Endodermal cell (in vitro differentiated cells): ENCODE measurements around the gene RALGAPA2. TPM values are rescaled to one million over a fixed set of nuclear protein-coding genes. Genes with fewer than 3 reads are reported as not detected.
A peak's percentile ranks its signal among the peaks of the same experiment; 100 is the strongest.

Source experiments
- DNase-seq: peaks from one replicate; pipeline ENCODE4 v3.0.0-alpha.2; 2017
- H3K27ac ChIP-seq: 2 replicates; pipeline ENCODE4 v1.5.1; 2013; ENCODE audit warnings: mild to moderate bottlenecking, low read depth, low read length, moderate library complexity
- H3K27me3 ChIP-seq: 2 replicates; pipeline ENCODE4 v1.6.1; 2013; ENCODE audit warnings: mild to moderate bottlenecking, low read length, moderate library complexity; ENCODE audit not compliant: insufficient read depth, control insufficient read depth, poor library complexity, severe bottlenecking
- H3K36me3 ChIP-seq: 2 replicates; pipeline ENCODE4 v1.7.0; 2013; ENCODE audit warnings: mild to moderate bottlenecking, low read length, moderate library complexity; ENCODE audit not compliant: control insufficient read depth, insufficient read depth
- H3K4me1 ChIP-seq: one replicate; pipeline ENCODE4 v1.7.0; 2013; ENCODE audit warnings: low read length; ENCODE audit not compliant: control insufficient read depth, insufficient read depth
- H3K4me3 ChIP-seq: 2 replicates; pipeline ENCODE4 v1.5.1; 2013; ENCODE audit warnings: mild to moderate bottlenecking, low read length, moderate library complexity
- H3K9ac ChIP-seq: 2 replicates; pipeline ENCODE4 v1.6.1; 2013; ENCODE audit warnings: mild to moderate bottlenecking, low read length, moderate library complexity; ENCODE audit not compliant: poor library complexity, severe bottlenecking; ENCODE audit errors: extremely low read depth
- H3K9me3 ChIP-seq: 2 replicates; pipeline ENCODE4 v1.6.1; 2013; ENCODE audit warnings: mild to moderate bottlenecking, low read length, moderate library complexity; ENCODE audit not compliant: control insufficient read depth
- H3K27ac Mint-ChIP-seq: 2 replicates; pipeline ENCODE4 v1.8.0; 2020; ENCODE audit warnings: mixed read lengths
- H3K27me3 Mint-ChIP-seq: 2 replicates; pipeline ENCODE4 v1.8.0; 2021; ENCODE audit warnings: mild to moderate bottlenecking, mixed read lengths; ENCODE audit not compliant: insufficient read depth
- H3K36me3 Mint-ChIP-seq: 2 replicates; pipeline ENCODE4 v1.8.0; 2020; ENCODE audit warnings: low read depth, mixed read lengths
- H3K4me1 Mint-ChIP-seq: 2 replicates; pipeline ENCODE4 v1.8.0; 2020; ENCODE audit warnings: mixed read lengths
- H3K4me3 Mint-ChIP-seq: 2 replicates; pipeline ENCODE4 v1.8.0; 2020; ENCODE audit warnings: mild to moderate bottlenecking, moderate library complexity, mixed read lengths
- H3K9me3 Mint-ChIP-seq: 2 replicates; pipeline ENCODE4 v1.8.0; 2020; ENCODE audit warnings: mild to moderate bottlenecking, mixed read lengths
- WGBS, 2 experiments: methylation state at CpG; one replicate each; pipeline versions ENCODE4 v1.1.5 to v1.1.7; 2013; ENCODE audit warnings: missing lambda C conversion rate in 2 of 2, mixed read lengths in 1 of 2; ENCODE audit not compliant: insufficient coverage in 1 of 2, insufficient read length in 1 of 2; 5-methylcytosine and 5-hydroxymethylcytosine counted together
- total RNA-seq, 2 donors: library from RNA; stranded (reverse); fragmentation: NEBNext Ultra II Directional in 1 of 2; extraction: Animal tissue kit (Norgen Biotek cat#: 25700) in 1 of 2; gene quantifications; 2 replicates in 1 of 2; 3 replicates in 1 of 2; pipeline ENCODE4 v1.2.1, GENCODE V29; 2021
- TF ChIP-seq, protein P1 (sequence below): fragments of 200-600 bp; sonication (generic); conservative IDR thresholded peaks from 2 replicates; pipeline ENCODE4 v1.5.0; 2021; ENCODE audit warnings: antibody characterized with exemption, mild to moderate bottlenecking

The RALGAPA2 gene
- total RNA-seq, 2 donors from 2014 or later, result 19.5 to 24.6 TPM

DNA sequence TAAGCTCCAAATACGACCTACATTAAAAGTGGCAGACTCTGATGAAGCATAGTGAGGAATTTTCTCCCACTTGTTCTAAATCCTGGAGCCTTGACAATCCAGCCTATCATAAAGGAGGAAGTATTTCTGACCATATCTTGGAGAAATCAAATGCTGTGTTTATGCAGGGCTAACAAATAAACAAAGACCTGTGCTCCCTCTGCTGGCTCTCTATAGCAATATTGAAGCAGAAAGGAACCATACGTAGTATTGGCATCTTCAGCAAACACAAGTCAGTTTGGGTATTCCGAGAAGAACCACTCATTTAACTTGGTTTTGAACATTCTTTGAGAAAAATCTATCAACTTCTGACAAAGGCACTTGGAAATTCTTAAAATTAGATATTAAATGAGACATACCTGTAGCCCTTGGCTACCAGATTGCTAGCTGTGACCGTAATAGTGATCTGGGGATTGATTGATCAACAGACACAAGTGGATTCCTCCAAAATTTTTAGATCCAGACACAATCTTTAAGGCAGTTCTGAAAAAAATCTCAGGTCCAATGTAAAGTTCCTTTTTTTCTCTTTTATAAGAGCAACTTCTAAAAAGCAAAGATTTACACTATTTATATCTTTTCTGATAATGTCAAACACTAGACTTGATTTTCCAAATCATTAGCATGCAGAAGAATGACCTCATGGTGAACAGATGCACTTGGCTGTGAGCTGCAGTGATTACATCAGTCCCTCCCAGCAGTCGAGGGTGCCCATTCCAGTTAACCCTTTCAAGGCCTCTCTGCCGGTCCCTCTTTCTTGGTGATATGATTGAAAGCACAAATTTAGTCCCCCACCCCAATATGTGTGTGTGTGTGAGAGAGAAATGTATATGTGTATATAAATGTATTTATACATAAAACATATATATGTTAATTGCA is 304.3 kb downstream of the RALGAPA2 start:
- no peaks in the 10 kb centered on the region for H3K36me3 ChIP-seq
- H3K27ac ChIP-seq, result no peak overlapping the region
- H3K9ac ChIP-seq, result no peak overlapping the region
- H3K27me3 ChIP-seq, result peaks cover 16% of the 10 kb centered on the region
- H3K36me3 Mint-ChIP-seq, result no peaks in the 10 kb centered on the region
- H3K9me3 ChIP-seq, result no peaks in the 10 kb centered on the region
- H3K4me3 Mint-ChIP-seq, result no peak overlapping the region
- H3K27ac Mint-ChIP-seq, result no peak overlapping the region
- peaks cover 22% of the 10 kb centered on the region for H3K4me1 Mint-ChIP-seq
- WGBS, 2 experiments, result 82 to 85% methylated on average over 4 to 6 of the region's 6 CpGs
- H3K4me3 ChIP-seq, result no peak overlapping the region
- H3K27me3 Mint-ChIP-seq, result peaks cover 23% of the 10 kb centered on the region
- TF ChIP-seq, protein P1, sequence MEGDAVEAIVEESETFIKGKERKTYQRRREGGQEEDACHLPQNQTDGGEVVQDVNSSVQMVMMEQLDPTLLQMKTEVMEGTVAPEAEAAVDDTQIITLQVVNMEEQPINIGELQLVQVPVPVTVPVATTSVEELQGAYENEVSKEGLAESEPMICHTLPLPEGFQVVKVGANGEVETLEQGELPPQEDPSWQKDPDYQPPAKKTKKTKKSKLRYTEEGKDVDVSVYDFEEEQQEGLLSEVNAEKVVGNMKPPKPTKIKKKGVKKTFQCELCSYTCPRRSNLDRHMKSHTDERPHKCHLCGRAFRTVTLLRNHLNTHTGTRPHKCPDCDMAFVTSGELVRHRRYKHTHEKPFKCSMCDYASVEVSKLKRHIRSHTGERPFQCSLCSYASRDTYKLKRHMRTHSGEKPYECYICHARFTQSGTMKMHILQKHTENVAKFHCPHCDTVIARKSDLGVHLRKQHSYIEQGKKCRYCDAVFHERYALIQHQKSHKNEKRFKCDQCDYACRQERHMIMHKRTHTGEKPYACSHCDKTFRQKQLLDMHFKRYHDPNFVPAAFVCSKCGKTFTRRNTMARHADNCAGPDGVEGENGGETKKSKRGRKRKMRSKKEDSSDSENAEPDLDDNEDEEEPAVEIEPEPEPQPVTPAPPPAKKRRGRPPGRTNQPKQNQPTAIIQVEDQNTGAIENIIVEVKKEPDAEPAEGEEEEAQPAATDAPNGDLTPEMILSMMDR, result peak; percentile 62
- H3K4me1 ChIP-seq, result no peaks in the 10 kb centered on the region
- DNase-seq, result no peak
- no peaks in the 10 kb centered on the region for H3K9me3 Mint-ChIP-seq

- Histone ChIP-seq H3K36me3 (no peaks in the 10 kb centered on the region), H3K9ac (no peak overlapping the region), H3K4me1 (no peaks in the 10 kb centered on the region), H3K27ac (no peak overlapping the region), H3K4me3 (no peak overlapping the region), H3K9me3 (no peaks in the 10 kb centered on the region), H3K27me3 (peaks cover 4% of the 10 kb centered on the region)
- H3K9me3 Mint-ChIP-seq, result no peaks in the 10 kb centered on the region
- TF ChIP-seq, protein P1, result no peak
- DNase-seq, result no peak
- WGBS, 2 experiments, result 94 to 100% methylated on average over 1 to 2 of the region's 2 CpGs
- H3K4me3 Mint-ChIP-seq, result no peak overlapping the region
- no peak overlapping the region for H3K27ac Mint-ChIP-seq
- H3K4me1 Mint-ChIP-seq, result peaks cover 9% of the 10 kb centered on the region
- H3K27me3 Mint-ChIP-seq, result peaks cover 7% of the 10 kb centered on the region
- H3K36me3 Mint-ChIP-seq, result no peaks in the 10 kb centered on the region
These were observed 306.1 kb downstream of the RALGAPA2 start for GRCh38 chr20:20406306-20406705.

DNA sequence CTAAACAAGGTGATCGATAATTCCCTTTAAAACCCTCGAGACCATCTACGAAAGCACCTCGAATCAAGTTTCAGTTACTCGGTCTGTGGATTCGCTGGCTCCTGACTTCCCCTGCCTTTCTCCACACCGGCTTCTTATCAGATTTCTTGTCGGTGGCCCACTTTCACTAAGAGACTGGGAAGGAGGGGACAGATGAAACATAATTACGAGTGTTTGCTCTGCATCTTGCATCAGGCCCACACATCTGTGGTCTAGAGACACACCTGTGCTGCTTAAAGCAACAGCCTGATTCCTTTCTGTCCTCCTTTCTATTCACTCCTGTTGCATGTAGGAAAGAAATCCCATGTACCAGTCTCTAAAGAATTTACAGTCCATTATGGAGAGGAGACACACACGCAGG is 306.8 kb downstream of the RALGAPA2 start:
- DNase-seq, result no peak
- Histone ChIP-seq H3K9me3 (no peaks in the 10 kb centered on the region), H3K36me3 (no peaks in the 10 kb centered on the region), H3K4me1 (no peaks in the 10 kb centered on the region), H3K27ac (no peak overlapping the region), H3K4me3 (no peak overlapping the region), H3K9ac (no peak overlapping the region), H3K27me3 (peaks cover 4% of the 10 kb centered on the region)
- H3K9me3 Mint-ChIP-seq, result no peaks in the 10 kb centered on the region
- H3K4me1 Mint-ChIP-seq, result peaks cover 4% of the 10 kb centered on the region
- H3K36me3 Mint-ChIP-seq, result no peaks in the 10 kb centered on the region
- no peak overlapping the region for H3K27ac Mint-ChIP-seq
- peaks cover 7% of the 10 kb centered on the region for H3K27me3 Mint-ChIP-seq
- WGBS, 2 experiments, result 90 to 92% methylated on average over 10 of the region's 10 CpGs
- no peak overlapping the region for H3K4me3 Mint-ChIP-seq
- TF ChIP-seq, protein P1, result no peak
